Karpas-422 (cell line): ENCODE results near the gene ADAMTS20. TPM values are rescaled to one million over a fixed set of nuclear protein-coding genes. Genes with fewer than 3 reads are reported as not detected.
"Not testable (repeated sequence)": the region's sequence is repeated elsewhere in the genome, so short reads cannot be mapped to it uniquely, and the experiment has no call there.

Experiments
- DNase-seq: peaks from one replicate; pipeline ENCODE4 v3.0.0-alpha.2; 2015
- H2AFZ ChIP-seq: fragments of 200-600 bp; sonication (generic); 2 replicates; pipeline ENCODE4 v1.6.1; 2014; ENCODE audit warnings: antibody characterized with exemption, low read length, mixed read lengths
- H3K27ac ChIP-seq: fragments of 200-600 bp; sonication (generic); 2 replicates; pipeline ENCODE4 v1.5.1; 2014; ENCODE audit warnings: mild to moderate bottlenecking, low read length, moderate library complexity
- H3K27me3 ChIP-seq: fragments of 200-600 bp; sonication (generic); 2 replicates; pipeline ENCODE4 v1.6.1; 2014; ENCODE audit warnings: low read length, mixed read lengths
- H3K36me3 ChIP-seq: fragments of 200-600 bp; sonication (generic); 2 replicates; pipeline ENCODE4 v1.6.1; 2014; ENCODE audit warnings: low read length, mixed read lengths; ENCODE audit not compliant: insufficient read depth
- H3K4me1 ChIP-seq: fragments of 200-600 bp; sonication (generic); 2 replicates; pipeline ENCODE4 v1.6.1; 2014; ENCODE audit warnings: mild to moderate bottlenecking, low read length, mixed read lengths
- H3K4me2 ChIP-seq: fragments of 200-600 bp; sonication (generic); 2 replicates; pipeline ENCODE4 v1.6.1; 2014; ENCODE audit warnings: low read length, low read depth, mild to moderate bottlenecking; ENCODE audit not compliant: poor library complexity, severe bottlenecking
- H3K4me3 ChIP-seq: fragments of 200-600 bp; sonication (generic); 2 replicates; pipeline ENCODE4 v1.5.1; 2014; ENCODE audit warnings: mild to moderate bottlenecking, antibody characterized with exemption, low read length, mixed read lengths
- H3K79me2 ChIP-seq: fragments of 200-600 bp; sonication (generic); 2 replicates; pipeline ENCODE4 v1.6.1; 2014; ENCODE audit warnings: mild to moderate bottlenecking, low read length, mixed read lengths
- H3K9ac ChIP-seq: fragments of 200-600 bp; sonication (generic); 2 replicates; pipeline ENCODE4 v1.6.0; 2014; ENCODE audit warnings: low read length
- H3K9me2 ChIP-seq: fragments of 200-600 bp; sonication (generic), shearing (Covaris generic); replicated peaks from 2 replicates; pipeline ENCODE4 v1.6.0; 2014; ENCODE audit warnings: mild to moderate bottlenecking, low read length, moderate library complexity; ENCODE audit not compliant: insufficient read depth
- H3K9me3 ChIP-seq: fragments of 300-700, 200-600 bp; sonication (generic); 2 replicates; pipeline ENCODE4 v1.6.1; 2014; ENCODE audit warnings: low read length, mixed read lengths
- H4K20me1 ChIP-seq: fragments of 200-600 bp; sonication (generic); 2 replicates; pipeline ENCODE4 v1.6.1; 2014; ENCODE audit warnings: mild to moderate bottlenecking, antibody characterized with exemption, low read length, low read depth; ENCODE audit not compliant: insufficient read depth
- total RNA-seq: library from RNA; depleted of rRNA; stranded (reverse); fragments of >200 nt; shearing (Covaris generic); gene quantifications from 2 replicates; pipeline ENCODE4 v1.2.3, GENCODE V29; 2014; ENCODE audit warnings: low replicate concordance

ADAMTS20 gene
- total RNA-seq, 1 experiment from 2014 or later: not detected

DNA sequence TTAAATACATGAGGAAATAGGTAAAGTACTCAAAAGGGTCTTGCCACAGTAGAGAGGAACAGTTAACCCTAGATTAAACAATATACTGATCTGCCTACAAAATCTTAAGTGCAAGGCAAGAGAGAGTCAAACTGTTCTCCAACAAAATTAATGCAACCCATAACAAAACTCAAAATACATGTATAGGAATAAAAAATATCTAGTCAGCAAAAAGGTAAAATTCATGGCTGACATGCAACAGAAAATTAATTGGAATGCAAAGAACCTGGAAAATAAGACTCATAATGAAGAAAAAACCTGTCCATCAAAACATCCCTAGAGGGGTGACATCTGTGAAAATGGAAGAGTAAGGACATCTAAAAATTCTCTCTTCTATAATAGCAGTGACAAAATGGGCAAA is 173.6 kb downstream of the ADAMTS20 start:
- H3K27ac ChIP-seq: no peak overlapping the region
- no peaks in the 10 kb centered on the region for H3K79me2 ChIP-seq
- H3K27me3 ChIP-seq: no peaks in the 10 kb centered on the region
- H3K9ac ChIP-seq: no peak overlapping the region
- H3K4me2 ChIP-seq: no peak overlapping the region
- H3K9me2 ChIP-seq: no peaks in the 10 kb centered on the region; the same call in 1 of the 2 replicates
- DNase-seq: no peak
- no peaks in the 10 kb centered on the region for H4K20me1 ChIP-seq
- no peaks in the 10 kb centered on the region for H3K4me1 ChIP-seq
- H3K36me3 ChIP-seq: no peaks in the 10 kb centered on the region
- H3K4me3 ChIP-seq: no peak overlapping the region
- H3K9me3 ChIP-seq: peaks cover 3% of the 10 kb centered on the region; the same call in 1 of the 2 replicates
- H2AFZ ChIP-seq: no peak overlapping the region

DNA sequence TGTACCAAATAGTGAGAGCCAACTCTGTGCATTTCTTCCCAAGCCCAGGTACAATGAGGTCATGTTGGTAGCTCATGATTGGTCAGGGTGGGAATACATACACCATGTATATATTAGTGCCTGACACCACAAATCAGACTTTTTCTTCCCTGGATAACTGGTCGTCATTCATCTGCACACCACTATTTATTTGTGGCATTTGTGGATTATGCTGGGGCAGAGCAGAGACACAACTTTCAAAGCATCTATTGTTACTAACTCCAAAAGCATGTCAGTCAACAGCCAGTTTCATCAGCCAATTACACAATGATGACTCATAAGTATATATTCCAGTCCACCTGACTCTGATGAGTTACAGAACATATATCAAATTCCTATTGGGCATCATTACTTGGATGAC is 181.7 kb downstream of the ADAMTS20 start:
- H3K9me3 ChIP-seq: no peaks in the 10 kb centered on the region
- no peaks in the 10 kb centered on the region for H4K20me1 ChIP-seq
- no peak overlapping the region for H3K9ac ChIP-seq
- H3K4me3 ChIP-seq: no peak overlapping the region
- H3K36me3 ChIP-seq: no peaks in the 10 kb centered on the region
- no peak overlapping the region for H3K27ac ChIP-seq
- no peaks in the 10 kb centered on the region for H3K9me2 ChIP-seq
- no peaks in the 10 kb centered on the region for H3K79me2 ChIP-seq
- DNase-seq: no peak
- no peaks in the 10 kb centered on the region for H3K27me3 ChIP-seq
- H2AFZ ChIP-seq: no peak overlapping the region
- H3K4me1 ChIP-seq: no peaks in the 10 kb centered on the region
- H3K4me2 ChIP-seq: no peak overlapping the region

DNA sequence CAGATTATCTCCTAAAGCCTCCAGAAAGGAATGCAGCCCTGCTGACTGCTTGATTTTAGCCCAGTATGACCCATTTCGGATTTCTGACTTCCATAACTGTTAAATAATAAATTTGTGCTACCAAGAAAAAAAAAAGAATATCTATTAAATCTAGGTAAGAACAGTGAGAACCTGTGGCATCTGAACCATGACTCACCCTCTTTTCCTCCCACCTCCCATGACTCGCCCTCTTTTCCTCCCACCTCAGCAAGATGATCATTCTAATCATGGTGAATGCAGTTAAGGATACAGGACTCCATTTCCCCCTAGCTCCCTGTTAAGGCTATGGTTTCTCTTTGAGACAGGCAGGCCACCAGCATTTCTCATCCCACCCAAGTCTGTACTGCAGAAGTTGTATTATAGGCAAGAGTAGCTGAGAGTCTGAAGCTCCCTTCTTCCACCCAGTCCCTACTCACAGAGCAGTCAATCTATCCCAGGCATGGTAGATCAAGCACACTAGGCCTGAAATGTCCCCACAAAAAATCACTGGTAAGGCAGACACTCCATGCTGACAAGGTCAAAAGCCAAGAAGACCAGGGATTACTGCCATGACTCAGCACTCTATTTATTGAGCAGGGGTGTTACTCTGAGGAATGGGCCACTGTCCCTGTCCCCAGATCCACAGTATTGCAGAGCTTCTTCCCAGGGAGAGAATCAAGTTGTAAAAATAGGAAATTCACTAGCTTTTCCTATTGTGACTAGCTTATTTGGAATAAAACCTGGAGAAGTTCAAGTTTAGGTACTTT is 188.9 kb downstream of the ADAMTS20 start:
- DNase-seq: no peak
- Histone ChIP-seq H2AFZ (no peak overlapping the region), H3K4me1 (no peaks in the 10 kb centered on the region), H3K27me3 (no peaks in the 10 kb centered on the region), H3K79me2 (no peaks in the 10 kb centered on the region), H3K36me3 (no peaks in the 10 kb centered on the region), H3K4me2 (no peak overlapping the region), H3K9me2 (no peaks in the 10 kb centered on the region), H4K20me1 (no peaks in the 10 kb centered on the region), H3K9me3 (no peaks in the 10 kb centered on the region), H3K4me3 (no peak overlapping the region), H3K9ac (no peak overlapping the region), H3K27ac (no peak overlapping the region)

DNA sequence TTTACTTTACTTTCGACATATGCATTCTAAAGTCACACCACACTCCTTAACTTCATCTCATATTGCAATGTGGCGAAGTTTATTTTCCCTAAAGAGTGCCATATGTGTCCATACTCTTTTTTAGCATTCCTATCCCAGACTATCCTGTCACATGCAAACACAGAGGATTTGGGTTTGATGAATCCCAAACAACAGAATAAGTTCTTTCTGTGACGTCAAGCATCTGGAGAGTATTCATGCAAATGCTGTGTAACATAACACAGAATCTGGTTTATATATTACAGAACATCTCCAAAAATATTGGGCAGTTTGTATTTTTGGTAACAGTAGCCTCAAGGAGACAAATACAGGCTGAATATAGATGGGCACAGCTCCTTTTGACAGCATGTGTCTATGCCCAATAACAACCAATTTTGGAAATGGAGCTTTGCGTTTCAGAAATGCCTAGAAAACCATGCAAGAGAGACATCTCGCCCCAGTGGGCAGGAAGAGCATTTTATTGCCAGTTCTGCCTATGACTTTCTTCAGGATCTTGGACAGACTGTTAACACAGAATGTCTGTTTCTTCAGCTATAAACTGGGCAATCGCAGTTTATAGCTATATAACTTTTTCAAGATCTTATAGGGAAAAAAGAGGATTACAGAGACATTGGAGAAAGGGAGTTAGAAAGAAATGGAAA is 190.8 kb downstream of the ADAMTS20 start:
- no peaks in the 10 kb centered on the region for H3K36me3 ChIP-seq
- no peaks in the 10 kb centered on the region for H3K27me3 ChIP-seq
- H3K27ac ChIP-seq: no peak overlapping the region

DNA sequence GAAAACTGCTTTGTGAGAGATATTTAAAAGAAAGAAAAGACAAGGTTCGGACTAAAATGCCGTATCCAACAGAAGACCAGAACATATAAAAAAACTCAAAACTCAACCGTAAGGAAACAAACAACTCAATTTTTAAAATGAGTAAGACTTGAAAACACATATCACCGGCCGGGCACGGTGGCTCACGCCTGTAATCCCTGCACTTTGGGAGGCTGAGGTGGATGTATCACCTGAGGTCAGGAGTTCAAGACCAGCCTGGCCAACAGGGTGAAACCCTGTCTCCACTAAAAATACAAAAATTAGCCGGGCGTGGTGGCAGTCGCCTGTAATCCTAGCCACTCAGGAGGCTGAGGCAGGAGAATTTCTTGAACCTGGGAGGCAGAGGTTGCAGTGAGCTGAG is 192.0 kb downstream of the ADAMTS20 start:
- not testable (repeated sequence) for H3K9ac ChIP-seq, H3K36me3 ChIP-seq, H2AFZ ChIP-seq, H3K4me2 ChIP-seq, DNase-seq, H3K27me3 ChIP-seq, H3K4me1 ChIP-seq, H3K9me2 ChIP-seq, H4K20me1 ChIP-seq, H3K9me3 ChIP-seq, H3K79me2 ChIP-seq, H3K27ac ChIP-seq, H3K4me3 ChIP-seq

More for the DNA sequence above, 190.8 kb downstream of the ADAMTS20 start:
- H2AFZ ChIP-seq: no peak overlapping the region
- H3K4me2 ChIP-seq: no peak overlapping the region
- H3K4me3 ChIP-seq: no peak overlapping the region
- H3K9me3 ChIP-seq: no peaks in the 10 kb centered on the region
- H3K79me2 ChIP-seq: no peaks in the 10 kb centered on the region
- H3K9me2 ChIP-seq: no peaks in the 10 kb centered on the region
- DNase-seq: no peak
- no peaks in the 10 kb centered on the region for H3K4me1 ChIP-seq
- no peak overlapping the region for H3K9ac ChIP-seq
- H4K20me1 ChIP-seq: no peaks in the 10 kb centered on the region

DNA sequence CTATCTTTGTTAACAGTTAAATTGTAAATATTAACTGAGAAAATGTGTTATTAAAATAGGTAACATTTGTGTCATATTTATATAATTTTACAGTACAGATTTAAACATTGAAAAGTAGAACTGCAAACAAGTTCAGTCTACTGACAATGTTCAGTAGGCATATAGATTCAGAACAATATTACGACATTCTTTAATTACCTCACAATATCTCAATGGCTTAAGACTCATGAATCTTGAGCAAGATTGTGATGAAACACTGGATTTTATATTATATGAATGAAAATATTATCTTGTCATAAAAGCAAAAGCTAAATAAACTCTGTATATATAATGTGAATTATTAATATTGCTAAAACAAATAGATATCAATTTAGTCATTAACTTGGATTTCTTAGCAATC is 194.9 kb downstream of the ADAMTS20 start:
- Histone ChIP-seq H3K27ac (no peak overlapping the region), H3K4me1 (no peaks in the 10 kb centered on the region), H3K4me2 (no peak overlapping the region), H3K9me3 (no peaks in the 10 kb centered on the region), H3K9me2 (no peaks in the 10 kb centered on the region), H2AFZ (no peak overlapping the region), H3K36me3 (no peaks in the 10 kb centered on the region), H4K20me1 (no peaks in the 10 kb centered on the region), H3K79me2 (no peaks in the 10 kb centered on the region), H3K4me3 (no peak overlapping the region), H3K9ac (no peak overlapping the region), H3K27me3 (no peaks in the 10 kb centered on the region)
- DNase-seq: no peak

DNA sequence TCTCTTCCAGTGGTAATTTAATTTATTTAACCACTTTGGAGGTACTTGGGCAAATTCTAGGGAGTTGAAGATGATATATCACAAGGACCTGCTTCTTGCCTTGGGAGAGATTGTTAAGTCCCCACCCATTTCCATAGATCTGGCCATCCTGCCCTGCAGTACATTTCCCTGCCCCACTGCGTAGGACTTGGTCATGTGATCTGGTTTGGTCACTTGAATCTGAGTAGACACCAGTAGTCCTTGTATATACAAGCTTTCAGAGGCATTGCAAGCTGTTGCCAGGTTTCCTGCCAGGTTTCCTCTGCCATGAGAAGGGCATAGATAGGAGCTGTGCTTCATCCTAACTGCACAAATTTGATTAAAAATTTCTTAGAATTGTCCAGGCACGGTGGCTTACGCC is 200.0 kb downstream of the ADAMTS20 start:
- Histone ChIP-seq H2AFZ (no peak overlapping the region), H4K20me1 (no peaks in the 10 kb centered on the region)

DNA sequence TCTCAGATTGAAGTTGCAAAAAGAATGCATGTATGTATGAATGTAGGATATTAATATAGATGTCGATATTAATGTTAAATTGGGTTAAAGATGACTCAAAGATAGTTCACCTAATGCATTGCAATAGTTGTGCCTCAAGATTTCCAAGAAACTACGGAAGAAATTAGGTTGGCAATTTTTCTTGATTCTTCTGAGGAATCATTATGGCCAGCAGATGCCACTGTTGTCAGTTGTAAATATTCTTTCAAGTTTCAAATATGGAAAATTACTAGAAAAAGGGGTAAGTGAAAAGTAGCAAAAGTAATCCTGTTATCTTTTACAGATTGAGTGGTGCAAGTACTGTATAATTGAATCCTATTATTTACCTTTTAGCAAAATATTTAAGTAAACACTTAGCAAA is 202.1 kb downstream of the ADAMTS20 start:
- no peak overlapping the region for H3K4me3 ChIP-seq
- H3K9me3 ChIP-seq: no peaks in the 10 kb centered on the region
- H2AFZ ChIP-seq: no peak overlapping the region
- no peak overlapping the region for H3K9ac ChIP-seq
- no peak overlapping the region for H3K4me2 ChIP-seq
- no peaks in the 10 kb centered on the region for H3K36me3 ChIP-seq
- no peak for DNase-seq
- no peak overlapping the region for H3K27ac ChIP-seq
- no peaks in the 10 kb centered on the region for H3K79me2 ChIP-seq
- no peaks in the 10 kb centered on the region for H3K9me2 ChIP-seq
- H3K27me3 ChIP-seq: no peaks in the 10 kb centered on the region
- H4K20me1 ChIP-seq: no peaks in the 10 kb centered on the region
- H3K4me1 ChIP-seq: no peaks in the 10 kb centered on the region

More for the DNA sequence above, 200.0 kb downstream of the ADAMTS20 start:
- Histone ChIP-seq H3K9me2 (no peaks in the 10 kb centered on the region), H3K27ac (no peak overlapping the region), H3K4me2 (no peak overlapping the region), H3K27me3 (no peaks in the 10 kb centered on the region), H3K9me3 (no peaks in the 10 kb centered on the region), H3K4me1 (no peaks in the 10 kb centered on the region), H3K4me3 (no peak overlapping the region), H3K79me2 (no peaks in the 10 kb centered on the region), H3K9ac (no peak overlapping the region), H3K36me3 (no peaks in the 10 kb centered on the region)
- DNase-seq: no peak
